Measurements from ENCODE around the gene SCN5A.

Gene SCN5A

GRCh38 chr3:38599886-38600285 is 49.6 kb downstream of the SCN5A start:
- DNase-seq: no peak

- no peak for DNase-seq
Measured at GRCh38 chr3:38598791-38599190, 50.7 kb downstream of the SCN5A start.

DNA sequence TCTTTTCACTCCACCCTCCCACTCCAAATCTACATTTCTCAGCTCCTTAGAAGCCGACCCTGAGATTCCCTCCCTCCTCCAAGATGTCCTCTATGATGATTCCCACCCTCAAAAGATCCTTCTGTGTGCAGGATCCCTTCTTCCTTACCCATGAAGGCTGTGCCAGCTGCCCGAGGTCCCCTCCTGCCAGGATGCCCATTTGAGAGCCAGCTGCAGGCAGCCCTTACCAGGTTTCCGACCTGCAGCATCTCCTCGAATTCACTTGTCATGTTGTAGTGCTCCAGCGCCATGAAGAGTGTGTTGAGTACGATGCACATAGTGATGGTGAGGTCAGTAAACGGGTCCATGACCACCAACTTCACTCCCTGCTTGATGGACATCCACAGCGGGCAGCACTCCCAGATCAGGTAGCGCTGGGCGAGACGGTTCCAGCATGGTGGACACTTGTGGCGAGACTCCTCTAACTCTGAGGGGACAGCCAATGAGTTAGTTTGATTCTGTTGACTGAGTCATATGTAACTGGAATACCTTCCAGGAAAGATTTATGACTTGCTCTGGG is 51.9 kb downstream of the SCN5A start:
- DNase-seq: no peak

DNA sequence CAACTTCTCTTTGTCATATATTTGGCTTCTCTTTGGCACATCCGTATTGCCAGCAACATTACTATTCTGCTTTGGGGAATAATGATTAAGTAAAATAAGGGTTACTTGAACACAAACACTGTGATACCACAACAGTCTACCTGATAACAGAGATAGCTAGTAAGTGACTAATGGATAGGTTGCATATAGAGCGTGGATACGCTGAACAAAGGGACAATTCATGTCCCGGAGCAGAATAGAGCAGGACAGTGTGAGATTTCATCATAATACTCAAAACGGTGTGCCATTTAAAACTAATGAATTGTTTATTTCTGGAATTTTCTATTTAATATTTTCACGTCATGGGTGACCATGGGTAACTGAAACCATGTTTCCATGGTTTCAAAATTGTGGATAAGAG is 54.1 kb downstream of the SCN5A start:
- no peak for DNase-seq

DNA sequence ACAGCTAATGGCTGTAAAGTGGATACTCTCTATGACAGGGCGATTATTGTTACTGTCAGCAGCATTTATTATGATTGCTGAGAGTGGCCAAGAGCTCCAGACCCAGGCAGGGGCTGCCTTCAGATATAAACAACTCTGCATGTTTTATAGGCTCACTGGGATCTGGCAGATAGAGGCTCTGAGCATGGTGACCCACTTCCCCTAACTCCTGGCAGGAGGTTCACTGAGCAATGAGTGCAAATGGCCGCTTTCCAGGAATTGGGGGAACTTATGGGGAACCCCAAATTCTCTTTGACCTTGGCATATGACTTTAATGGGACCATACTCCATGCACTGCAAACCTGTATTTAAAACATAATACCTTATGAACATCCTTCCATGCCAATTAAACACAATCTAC is 59.0 kb downstream of the SCN5A start:
- no peak for DNase-seq

DNA sequence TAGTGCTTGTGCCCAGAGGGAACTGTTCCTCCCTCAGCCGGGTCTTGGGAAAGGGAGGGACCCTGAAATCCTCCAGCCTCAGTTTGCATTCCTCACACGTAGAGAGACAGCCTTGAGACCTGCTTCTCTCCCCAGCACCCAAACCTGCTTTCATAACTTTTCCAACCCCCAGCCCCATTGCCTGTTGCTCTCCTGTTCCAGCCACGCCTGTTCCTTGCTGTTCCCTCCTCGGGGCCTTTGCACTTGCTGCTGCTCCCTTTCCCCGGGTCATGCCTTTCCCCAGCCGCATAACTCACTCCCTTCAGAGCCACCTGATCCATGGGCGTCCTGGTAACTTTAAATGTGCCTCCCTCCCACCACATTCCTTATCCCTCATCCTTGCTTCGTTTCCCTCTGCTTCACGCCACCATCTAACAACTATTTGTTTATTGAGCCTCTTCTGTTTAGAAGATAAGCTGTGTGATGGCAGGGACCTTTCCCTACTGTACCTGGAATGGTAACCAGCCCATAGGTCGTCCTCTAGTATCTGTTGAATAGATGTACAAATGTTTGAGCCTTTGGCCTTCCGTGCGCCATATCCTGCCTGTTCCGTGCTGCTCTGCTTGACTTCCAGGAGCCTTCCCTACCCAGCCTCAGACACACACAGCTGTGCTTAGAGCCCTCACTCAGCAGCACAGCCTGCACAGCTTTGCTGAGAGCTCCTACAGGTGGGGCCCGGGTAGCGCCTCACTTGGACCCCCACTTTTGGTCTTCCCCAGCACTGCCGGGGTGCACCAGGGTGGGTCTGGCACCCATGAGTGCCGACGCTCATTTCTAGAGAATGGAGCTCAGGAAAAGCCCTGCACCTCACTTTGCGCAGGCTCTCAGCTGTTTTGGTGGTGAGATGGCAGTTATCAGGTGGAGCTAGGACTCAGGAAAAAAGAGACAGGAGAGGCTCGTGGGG is 60.2 kb downstream of the SCN5A start:
- no peak for DNase-seq

DNA sequence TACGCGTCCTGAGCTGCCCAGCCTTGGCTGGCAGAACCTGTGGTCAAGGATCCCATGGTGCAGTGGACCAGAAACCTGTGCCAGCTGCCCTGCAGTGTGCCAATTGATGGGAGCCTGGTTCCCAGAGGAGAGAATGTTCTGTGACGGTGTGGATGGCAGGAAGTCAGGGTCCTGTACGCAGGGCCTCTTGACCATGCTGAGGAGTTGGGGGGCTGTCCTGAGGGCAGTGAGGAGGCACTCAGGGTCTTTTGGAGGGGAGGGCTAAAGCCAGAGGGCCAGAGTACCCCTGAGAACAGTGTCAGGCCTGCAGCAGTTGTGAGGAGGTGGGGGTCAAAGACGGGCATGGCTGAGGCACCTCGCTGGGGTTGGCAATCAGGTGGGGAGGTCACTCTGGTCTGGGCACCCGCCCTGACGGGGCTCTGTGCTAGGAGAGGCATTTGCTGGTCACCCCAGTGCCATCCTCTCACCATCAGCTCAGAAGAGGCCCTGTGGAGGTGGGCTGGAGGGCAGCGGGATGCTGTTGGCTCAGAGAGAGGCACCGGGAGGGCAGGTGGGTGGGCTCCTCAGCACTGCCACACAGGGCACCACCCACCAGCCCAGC is 61.0 kb downstream of the SCN5A start:
- DNase-seq: no peak

GRCh38 chr3:38587548-38588131 is 61.8 kb downstream of the SCN5A start:
- no peak for DNase-seq

GRCh38 chr3:38586546-38587520 is 62.7 kb downstream of the SCN5A start:
- no peak for DNase-seq

DNA sequence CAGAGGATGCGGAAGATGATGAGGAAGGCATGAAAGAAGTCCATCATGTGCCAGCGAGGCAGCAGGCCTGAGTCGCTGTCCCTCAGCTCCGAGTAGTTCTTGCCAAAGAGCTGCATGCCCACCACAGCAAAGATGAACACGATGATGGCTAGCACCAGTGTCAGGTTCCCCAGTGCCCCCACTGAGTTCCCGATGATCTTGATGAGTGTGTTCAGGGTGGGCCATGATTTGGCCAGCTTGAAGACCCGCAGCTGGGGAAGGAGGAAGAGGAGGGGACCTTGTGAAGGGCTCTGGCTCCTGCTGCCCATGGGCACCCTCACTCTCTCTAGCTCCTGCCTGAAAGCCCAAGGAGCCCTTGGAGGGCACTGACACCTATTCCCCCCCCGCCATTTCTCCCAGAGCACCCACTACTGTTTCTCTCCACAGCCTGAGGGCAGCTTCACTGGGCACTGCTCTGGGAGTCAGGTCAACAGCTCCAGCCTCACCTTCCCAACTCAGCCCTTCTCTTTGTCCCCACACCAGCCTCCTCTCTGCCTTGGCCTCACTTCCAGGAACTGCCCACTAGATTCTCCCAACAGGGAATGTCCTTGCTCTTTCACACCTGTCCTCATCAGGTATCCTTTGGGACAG is 63.6 kb downstream of the SCN5A start:
- no peak for DNase-seq

DNA sequence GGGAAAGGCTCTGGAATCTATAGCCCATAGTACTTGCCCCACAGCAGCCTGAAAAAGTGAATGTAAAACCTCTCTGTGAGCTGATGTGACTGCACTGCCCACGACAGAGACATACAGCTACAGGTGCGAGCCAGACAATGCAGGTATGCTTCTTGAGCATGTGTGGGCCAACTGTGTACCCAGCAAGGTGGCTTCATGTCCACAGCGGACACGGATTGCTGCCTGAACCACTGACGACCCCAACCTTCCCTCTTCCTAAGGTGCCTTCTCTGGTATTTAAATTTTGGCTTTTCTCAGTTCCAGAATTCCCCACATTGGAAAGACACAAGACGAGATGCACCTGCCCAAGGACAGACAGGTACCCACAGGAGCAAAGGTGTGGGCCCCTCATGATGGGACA is 65.8 kb downstream of the SCN5A start:
- DNase-seq: no peak

GRCh38 chr3:38582941-38583645 is 66.4 kb downstream of the SCN5A start:
- DNase-seq: no peak

DNA sequence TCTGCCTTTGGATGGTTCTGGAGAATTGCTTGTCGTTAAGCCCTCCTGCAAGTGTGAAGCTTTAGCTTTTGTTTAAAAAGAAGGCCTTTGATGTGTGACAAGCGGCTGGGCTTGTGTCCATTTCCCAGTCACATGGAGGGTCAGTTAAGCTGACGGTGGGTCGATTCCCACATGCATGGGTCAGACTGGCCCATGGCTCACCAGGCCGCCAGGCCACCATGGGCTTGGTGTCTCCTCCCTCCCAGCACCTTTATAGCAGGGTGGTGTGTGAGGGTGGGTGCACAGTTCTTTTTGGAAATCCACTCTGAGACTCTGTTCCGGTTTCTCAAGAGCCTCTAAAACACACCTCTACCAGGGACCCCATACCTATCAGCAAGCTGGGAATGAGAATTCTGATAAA is 67.2 kb downstream of the SCN5A start:
- DNase-seq: no peak

GRCh38 chr3:38581774-38582173 is 67.7 kb downstream of the SCN5A start:
- DNase-seq: no peak

GRCh38 chr3:38580450-38581382 is 68.8 kb downstream of the SCN5A start:
- DNase-seq: no peak

- no peak for DNase-seq
Measured at GRCh38 chr3:38579551-38580449, 69.7 kb downstream of the SCN5A start.

- no peak for DNase-seq
Measured at GRCh38 chr3:38579141-38579540, 70.3 kb downstream of the SCN5A start.

DNA sequence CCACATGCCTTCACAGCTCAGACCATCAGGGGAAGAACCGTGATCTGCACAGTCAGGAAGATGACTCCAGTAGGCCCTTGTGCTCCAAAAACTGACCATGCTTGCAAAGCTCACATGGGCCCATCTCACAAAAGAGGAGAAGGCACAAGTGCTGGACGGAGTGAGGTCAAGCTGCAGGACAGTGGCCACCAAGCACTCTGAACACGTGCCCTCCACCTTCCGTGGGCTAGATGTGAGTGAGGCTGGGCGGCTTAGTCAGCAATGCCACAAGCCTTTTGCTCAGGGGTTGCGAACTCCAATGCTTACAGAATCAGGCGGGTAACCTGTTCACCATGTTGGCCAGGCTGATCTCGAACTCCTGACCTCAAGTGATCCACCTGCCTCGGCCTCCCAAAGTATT is 70.9 kb downstream of the SCN5A start:
- DNase-seq: no peak

- no peak for DNase-seq
Measured at GRCh38 chr3:38578081-38578475, 71.4 kb downstream of the SCN5A start.

All from CD4-positive, alpha-beta T cell treated with Interleukin-1 beta for 1 hour (primary cell).